ENCODE results near the gene WDR53.

- TF ChIP-seq, protein P1, sequence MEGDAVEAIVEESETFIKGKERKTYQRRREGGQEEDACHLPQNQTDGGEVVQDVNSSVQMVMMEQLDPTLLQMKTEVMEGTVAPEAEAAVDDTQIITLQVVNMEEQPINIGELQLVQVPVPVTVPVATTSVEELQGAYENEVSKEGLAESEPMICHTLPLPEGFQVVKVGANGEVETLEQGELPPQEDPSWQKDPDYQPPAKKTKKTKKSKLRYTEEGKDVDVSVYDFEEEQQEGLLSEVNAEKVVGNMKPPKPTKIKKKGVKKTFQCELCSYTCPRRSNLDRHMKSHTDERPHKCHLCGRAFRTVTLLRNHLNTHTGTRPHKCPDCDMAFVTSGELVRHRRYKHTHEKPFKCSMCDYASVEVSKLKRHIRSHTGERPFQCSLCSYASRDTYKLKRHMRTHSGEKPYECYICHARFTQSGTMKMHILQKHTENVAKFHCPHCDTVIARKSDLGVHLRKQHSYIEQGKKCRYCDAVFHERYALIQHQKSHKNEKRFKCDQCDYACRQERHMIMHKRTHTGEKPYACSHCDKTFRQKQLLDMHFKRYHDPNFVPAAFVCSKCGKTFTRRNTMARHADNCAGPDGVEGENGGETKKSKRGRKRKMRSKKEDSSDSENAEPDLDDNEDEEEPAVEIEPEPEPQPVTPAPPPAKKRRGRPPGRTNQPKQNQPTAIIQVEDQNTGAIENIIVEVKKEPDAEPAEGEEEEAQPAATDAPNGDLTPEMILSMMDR (IDR thresholded peaks at IDR 0.05) = no peak
- peak; percentile 71 to 73 for TF ChIP-seq POLR2A (IDR thresholded peaks at IDR 0.05)
Measured at GRCh38 chr3:196568246-196569002, at the start of gene WDR53, which contains the start of gene FBXO45.

Data from Peyer's patch (tissue), 4 donors.